K562 (cell line): ENCODE measurements around the gene TARBP1. TPM values are rescaled to one million over a fixed set of nuclear protein-coding genes. Genes with fewer than 3 reads are reported as not detected.

Source experiments
- ATAC-seq: fragments of 200-7000 bp; cut with Tn5 transposase; 3 replicates; pipeline ENCODE4 v1.9.1; 2020; ENCODE audit warnings: moderate library complexity
- BruUV-seq: library from RNA; stranded (reverse); fragments of 400-500 nt; replicated peaks from 2 replicates; lab custom pipeline; 2021; lab: Mats Ljungman, UMichigan
- CTCF ChIA-PET: fragments of 300-600 bp; formaldehyde crosslinking; extraction: SDS; loops from one replicate; lab custom pipeline; 2021; ENCODE audit warnings: low intra/inter-chr PET ratio; lab: Yijun Ruan, JAX
- POLR2A ChIA-PET: fragments of 300-600, 350-650 bp; sonication (Branson Sonifier 250); formaldehyde crosslinking; extraction: SDS; loops from one replicate; lab custom pipeline; 2021; ENCODE audit warnings: antibody characterized with exemption, inconsistent platforms; lab: Yijun Ruan, JAX
- DNase-seq, 4 experiments: peaks; one replicate each; pipeline versions ENCODE4 v3.0.0 to v3.0.0-alpha.2; 2011 to 2018; ENCODE audit warnings: low spot score in 3 of 4, mixed read lengths in 3 of 4; ENCODE audit errors: extremely low read depth in 1 of 4
- FAIRE-seq: peaks from 2 replicates; lab custom pipeline; 2011; peaks lifted over from hg19 to GRCh38; lab: Jason Lieb, UNC
- H2AFZ ChIP-seq: 2 replicates; pipeline ENCODE4 v1.6.0; 2011; ENCODE audit warnings: low read depth, low read length, control low read depth, inconsistent platforms
- H3K27ac ChIP-seq: fragments of 200-600 bp; 3 replicates; pipeline ENCODE4 v1.8.0; 2011; ENCODE audit warnings: low read depth, mild to moderate bottlenecking, control low read depth, inconsistent platforms, low read length, moderate library complexity, mixed read lengths; ENCODE audit errors: extremely low read depth
- H3K27me3 ChIP-seq, 2 experiments: fragments of 300-600 bp in 1 of 2; 2 replicates in 1 of 2; 3 replicates in 1 of 2; pipeline versions ENCODE4 v1.6.0 to v1.8.0; 2011; ENCODE audit warnings: inconsistent platforms in 2 of 2, low read length in 2 of 2, mild to moderate bottlenecking in 1 of 2, mixed read lengths in 1 of 2, moderate library complexity in 1 of 2; ENCODE audit not compliant: control insufficient read depth in 2 of 2, insufficient read depth in 2 of 2
- H3K36me3 ChIP-seq: fragments of 300-600 bp; 3 replicates; pipeline ENCODE4 v1.8.0; 2011; ENCODE audit warnings: mild to moderate bottlenecking, low read length, inconsistent platforms; ENCODE audit not compliant: control insufficient read depth, insufficient read depth
- H3K4me1 ChIP-seq, 2 experiments: fragments of 200-600 bp in 1 of 2; replicated peaks in 1 of 2; 2 replicates in 1 of 2; 3 replicates in 1 of 2; pipeline versions ENCODE4 v1.5.1 to v1.8.0; 2011; ENCODE audit warnings: inconsistent platforms in 2 of 2, low read length in 2 of 2, mild to moderate bottlenecking in 1 of 2, mixed read lengths in 1 of 2, moderate library complexity in 1 of 2; ENCODE audit not compliant: control insufficient read depth in 2 of 2, insufficient read depth in 2 of 2
- H3K4me2 ChIP-seq: 2 replicates; pipeline ENCODE4 v1.6.1; 2011; ENCODE audit warnings: low read length, control low read depth, inconsistent platforms, mixed read lengths; ENCODE audit not compliant: insufficient read depth
- H3K4me3 ChIP-seq: fragments of 200-600 bp; sonication (generic), shearing (Covaris generic); 2 replicates; pipeline ENCODE4 v1.5.1; 2016; ENCODE audit warnings: control low read depth, inconsistent platforms
- H3K79me2 ChIP-seq: fragments of 200-600 bp; 3 replicates; pipeline ENCODE4 v1.8.0; 2011; ENCODE audit warnings: low read length, inconsistent platforms; ENCODE audit not compliant: control insufficient read depth, insufficient read depth
- H3K9ac ChIP-seq, 2 experiments: 2 replicates each; pipeline versions ENCODE4 v1.6.0 to v1.6.1; 2011; ENCODE audit warnings: low read depth in 2 of 2, low read length in 2 of 2, control low read depth in 1 of 2, inconsistent platforms in 1 of 2, mild to moderate bottlenecking in 1 of 2, mixed read lengths in 1 of 2; ENCODE audit not compliant: insufficient read depth in 1 of 2
- H3K9me1 ChIP-seq: one replicate; pipeline ENCODE4 v1.6.0; 2011; ENCODE audit warnings: inconsistent platforms, mild to moderate bottlenecking, low read length, moderate library complexity; ENCODE audit not compliant: control insufficient read depth, insufficient read depth
- H3K9me3 ChIP-seq: replicated peaks from 2 replicates; pipeline ENCODE4 v1.5.1; 2011; ENCODE audit warnings: low read depth, low read length, inconsistent platforms; ENCODE audit not compliant: control insufficient read depth, insufficient read depth
- H4K20me1 ChIP-seq: replicated peaks from 2 replicates; pipeline ENCODE4 v1.6.1; 2011; ENCODE audit warnings: low read length, inconsistent platforms, mixed read lengths; ENCODE audit not compliant: control insufficient read depth, insufficient read depth
- CBFA2T3 ChIP-seq: fragments of 450-650 bp; IDR thresholded peaks from 2 replicates; pipeline ENCODE4 v1.6.1; 2017
- CXXC5 ChIP-seq: fragments of 250-450 bp; sonication (Bioruptor Pico); IDR thresholded peaks from 2 replicates; pipeline ENCODE4 v1.8.0; 2022; ENCODE audit warnings: inconsistent platforms, mild to moderate bottlenecking, moderate library complexity
- MAX ChIP-seq: sonication (generic); formaldehyde crosslinking; IDR thresholded peaks from 2 replicates; pipeline ENCODE4 v1.9.0; 2022; ENCODE audit warnings: mild to moderate bottlenecking, missing genetic modification reagents
- SRSF3 ChIP-seq: fragments of 200-400 bp; formaldehyde crosslinking; IDR thresholded peaks from 2 replicates; pipeline ENCODE4 v1.6.1; 2016; ENCODE audit warnings: mild to moderate bottlenecking, low read length, moderate library complexity; ENCODE audit not compliant: insufficient read depth
- ZKSCAN8 ChIP-seq: fragments of 200-800 bp; sonication (Bioruptor generic); IDR thresholded peaks from 2 replicates; pipeline ENCODE4 v1.6.1; 2016; ENCODE audit warnings: missing genetic modification characterization, missing compliant biosample characterization
- WGBS: fragments of 100-300 bp; shearing (Covaris generic); methylation state at CpG from one replicate; pipeline ENCODE4 v1.1.6; 2016; ENCODE audit warnings: low coverage, mixed read lengths; ENCODE audit not compliant: insufficient coverage; ENCODE audit errors: missing lambda C conversion rate; 5-methylcytosine and 5-hydroxymethylcytosine counted together
- in situ Hi-C: fragments of 300-500 bp; cut with MboI; formaldehyde crosslinking; loops from 4 replicates; pipeline ENCODE4 v1.15.0; 2018; ENCODE audit warnings: inconsistent platforms, mixed read lengths
- intact Hi-C: fragments of 100-400 bp; cut with micrococcal nuclease; formaldehyde crosslinking; loops from 2 replicates; pipeline ENCODE4 v1.14.2; 2022
- polyA plus RNA-seq, 8 experiments: library from polyadenylated mRNA; depleted of rRNA in 4 of 8; stranded (reverse) in 5 of 8; unstranded in 3 of 8; fragments of >200 nt; fragmentation: Nextera tagmentation in 2 of 8; fragmentation: Illumina TruSeq in 1 of 8; extraction: Ambion mirVana in 2 of 8; extraction: Trizol in 1 of 8; gene quantifications; 2 replicates each; pipeline versions ENCODE4 v1.2.1 to v1.2.3, GENCODE V29; 2011 to 2014; ENCODE audit warnings: inconsistent platforms in 1 of 8, missing spikeins in 1 of 8
- total RNA-seq, 7 experiments: library from RNA; depleted of rRNA in 6 of 7; stranded (reverse); fragments of >200 nt in 6 of 7; fragmentation: Illumina TruSeq in 2 of 7; extraction: Trizol in 2 of 7; gene quantifications; 2 replicates each; pipeline versions ENCODE4 v1.2.1 to v1.2.3, GENCODE V29; 2011 to 2021; ENCODE audit warnings: low replicate concordance in 1 of 7

Gene TARBP1
- total and polyA plus RNA-seq, 9 of the 15 experiments (the other 6 are each of a cell fraction or from before 2014, with no cell fraction given): 8.8 to 48.0 (median 22.9) TPM

DNA sequence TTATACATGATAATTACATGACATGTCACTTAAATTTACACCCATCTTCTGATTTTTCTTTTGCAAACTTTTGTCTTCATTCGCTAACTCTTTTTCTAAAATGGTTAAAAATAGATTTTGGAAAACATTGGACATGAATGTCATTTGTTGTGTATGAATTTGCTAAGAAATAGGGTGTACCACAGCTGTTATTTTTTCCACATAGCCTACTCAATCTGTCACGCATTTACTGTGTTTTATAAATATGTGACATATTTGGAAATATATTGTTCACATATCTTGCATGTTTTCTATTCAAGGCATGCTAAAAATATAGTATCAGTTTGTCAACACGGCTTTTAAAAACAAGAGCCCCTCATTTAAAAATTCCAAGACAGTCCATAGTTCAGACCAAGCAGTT is 47.9 kb upstream of the TARBP1 start:
- Histone ChIP-seq H3K79me2 (no peaks in the 10 kb centered on the region), H4K20me1 (no peaks in the 10 kb centered on the region), H3K4me3 (no peak overlapping the region), H3K27me3 (no peaks in the 10 kb centered on the region), H3K4me1 (peaks cover 20 to 46% of the 10 kb centered on the region in 2 experiments), H3K9me3 (no peaks in the 10 kb centered on the region), H3K4me2 (no peak overlapping the region), H3K9ac (no peak overlapping the region), H2AFZ (peak overlapping the region; percentile 96), H3K27ac (no peak overlapping the region), H3K36me3 (no peaks in the 10 kb centered on the region), H3K9me1 (no peaks in the 10 kb centered on the region)
- FAIRE-seq: no peak
- DNase-seq: no peak
- CTCF ChIA-PET: no interaction called here
- in situ Hi-C loops (no loop called here), intact Hi-C loops (no loop called here)
- BruUV-seq: no TSS peak
- no peak for ATAC-seq
- POLR2A ChIA-PET: interaction anchor here (0.6 to 1.2 kb wide), 7 partner anchors 10 to 457 kb away, joined by 3 to 4 read pairs (median 3); no protein-coding TSS in a partner anchor
- WGBS: 79% methylated on average over 3 of the region's 3 CpGs
- TF ChIP-seq SRSF3 (no peak), ZKSCAN8 (CRISPR knock-in tag) (peak; percentile 1; the same call in 1 of the 2 replicates)

- ChIA-PET POLR2A (interaction anchor here (1.0 to 1.2 kb wide), 2 partner anchors 14 to 78 kb away, joined by 3 to 6 read pairs; no protein-coding TSS in a partner anchor), CTCF (no interaction called here)
- Histone ChIP-seq H3K79me2 (no peaks in the 10 kb centered on the region), H3K4me3 (no peak overlapping the region), H3K9me1 (peaks cover 6% of the 10 kb centered on the region), H3K27me3 (no peaks in the 10 kb centered on the region), H3K36me3 (no peaks in the 10 kb centered on the region), H3K27ac (no peak overlapping the region), H2AFZ (peak overlapping the region; percentile 37), H3K4me1 (peaks cover 26 to 62% of the 10 kb centered on the region in 2 experiments), H3K9ac (no peak overlapping the region), H4K20me1 (no peaks in the 10 kb centered on the region), H3K9me3 (no peaks in the 10 kb centered on the region), H3K4me2 (no peak overlapping the region)
- intact Hi-C loops (no loop called here), in situ Hi-C loops (no loop called here)
- WGBS: 74% methylated on average over 5 of the region's 5 CpGs
- TF ChIP-seq CBFA2T3 (no peak), MAX (CRISPR knock-in tag) (no peak), CXXC5 (CRISPR knock-in tag) (0 out of 2 replicates have a peak, but pooled peaks have one; percentile 5)
- DNase-seq (no peak), ATAC-seq (no peak), FAIRE-seq (no peak)
- no TSS peak for BruUV-seq
These were observed 46.3 kb upstream of the TARBP1 start for GRCh38 chr1:234525099-234525799.
